HUES48 (cell line): ENCODE data around the gene SOX18.

Experiments used
- H3K27ac ChIP-seq: one replicate; pipeline ENCODE4 v1.7.0; 2013; ENCODE audit warnings: low read depth, low read length, inconsistent platforms
- H3K27me3 ChIP-seq: 2 replicates; pipeline ENCODE4 v1.6.1; 2013; ENCODE audit warnings: mild to moderate bottlenecking, low read length; ENCODE audit not compliant: control insufficient read depth, insufficient read depth
- H3K36me3 ChIP-seq: 2 replicates; pipeline ENCODE4 v1.6.1; 2013; ENCODE audit warnings: low read length; ENCODE audit not compliant: control insufficient read depth, insufficient read depth
- H3K4me1 ChIP-seq: 2 replicates; pipeline ENCODE4 v1.6.1; 2013; ENCODE audit warnings: mild to moderate bottlenecking, low read length; ENCODE audit not compliant: control insufficient read depth, insufficient read depth
- H3K4me3 ChIP-seq: 2 replicates; pipeline ENCODE4 v1.5.1; 2013; ENCODE audit warnings: mild to moderate bottlenecking, low read depth, low read length
- H3K9ac ChIP-seq: 2 replicates; pipeline ENCODE4 v1.6.1; 2013; ENCODE audit warnings: mild to moderate bottlenecking, low read depth, low read length, moderate library complexity
- H3K9me3 ChIP-seq: 2 replicates; pipeline ENCODE4 v1.6.1; 2013; ENCODE audit warnings: low read length; ENCODE audit not compliant: control insufficient read depth, insufficient read depth

The SOX18 gene

GRCh38 chr20:64056889-64057627, 7.6 kb upstream of the SOX18 start:
- Histone ChIP-seq H3K4me3 (no peak overlapping the region), H3K27ac (no peak overlapping the region), H3K9ac (no peak overlapping the region)

GRCh38 chr20:64056639-64056888, 7.1 kb upstream of the SOX18 start:
- H3K36me3 ChIP-seq, result no peaks in the 10 kb centered on the region
- H3K27ac ChIP-seq, result no peak overlapping the region
- H3K27me3 ChIP-seq, result peaks cover 12% of the 10 kb centered on the region
- no peaks in the 10 kb centered on the region for H3K9me3 ChIP-seq
- H3K4me3 ChIP-seq, result no peak overlapping the region
- peaks cover 24% of the 10 kb centered on the region for H3K4me1 ChIP-seq
- no peak overlapping the region for H3K9ac ChIP-seq

More at GRCh38 chr20:64056889-64057627, 7.6 kb upstream of the SOX18 start:
- Histone ChIP-seq H3K36me3 (no peaks in the 10 kb centered on the region), H3K4me1 (peaks cover 24% of the 10 kb centered on the region), H3K27me3 (peaks cover 11% of the 10 kb centered on the region), H3K9me3 (no peaks in the 10 kb centered on the region)

GRCh38 chr20:64055893-64056638, 6.6 kb upstream of the SOX18 start:
- Histone ChIP-seq H3K4me3 (no peak overlapping the region), H3K9me3 (no peaks in the 10 kb centered on the region), H3K27me3 (peaks cover 17% of the 10 kb centered on the region), H3K36me3 (no peaks in the 10 kb centered on the region), H3K9ac (no peak overlapping the region), H3K4me1 (peaks cover 24% of the 10 kb centered on the region), H3K27ac (no peak overlapping the region)

- H3K9me3 ChIP-seq, result no peaks in the 10 kb centered on the region
- no peak overlapping the region for H3K27ac ChIP-seq
- no peaks in the 10 kb centered on the region for H3K36me3 ChIP-seq
- peaks cover 24% of the 10 kb centered on the region for H3K4me1 ChIP-seq
- H3K9ac ChIP-seq, result no peak overlapping the region
- no peak overlapping the region for H3K4me3 ChIP-seq
- H3K27me3 ChIP-seq, result peaks cover 23% of the 10 kb centered on the region
Observed at GRCh38 chr20:64055396-64055892, 6.0 kb upstream of the SOX18 start.

- H3K4me3 ChIP-seq, result no peak overlapping the region
- H3K9me3 ChIP-seq, result no peaks in the 10 kb centered on the region
- peaks cover 36% of the 10 kb centered on the region for H3K27me3 ChIP-seq
- no peak overlapping the region for H3K9ac ChIP-seq
- no peaks in the 10 kb centered on the region for H3K36me3 ChIP-seq
- H3K27ac ChIP-seq, result peak overlapping the region; percentile 83
- H3K4me1 ChIP-seq, result peaks cover 28% of the 10 kb centered on the region
Observed at GRCh38 chr20:64053841-64054661, 4.6 kb upstream of the SOX18 start.

- H3K9me3 ChIP-seq, result no peaks in the 10 kb centered on the region
- H3K4me3 ChIP-seq, result no peak overlapping the region
- H3K27me3 ChIP-seq, result peaks cover 44% of the 10 kb centered on the region
- no peaks in the 10 kb centered on the region for H3K36me3 ChIP-seq
- no peak overlapping the region for H3K9ac ChIP-seq
- peaks cover 28% of the 10 kb centered on the region for H3K4me1 ChIP-seq
- no peak overlapping the region for H3K27ac ChIP-seq
Observed at GRCh38 chr20:64052987-64053840, 3.8 kb upstream of the SOX18 start.

- H3K4me1 ChIP-seq, result peaks cover 24% of the 10 kb centered on the region
- no peak overlapping the region for H3K4me3 ChIP-seq
- no peak overlapping the region for H3K27ac ChIP-seq
- peaks cover 53% of the 10 kb centered on the region for H3K27me3 ChIP-seq
- no peak overlapping the region for H3K9ac ChIP-seq
- no peaks in the 10 kb centered on the region for H3K9me3 ChIP-seq
- H3K36me3 ChIP-seq, result no peaks in the 10 kb centered on the region
Observed at GRCh38 chr20:64052326-64052722, 2.9 kb upstream of the SOX18 start.

GRCh38 chr20:64051561-64052325, 2.3 kb upstream of the SOX18 start:
- Histone ChIP-seq H3K4me1 (peaks cover 18% of the 10 kb centered on the region), H3K27me3 (peaks cover 54% of the 10 kb centered on the region), H3K27ac (no peak overlapping the region), H3K9me3 (no peaks in the 10 kb centered on the region), H3K9ac (no peak overlapping the region), H3K4me3 (no peak overlapping the region), H3K36me3 (no peaks in the 10 kb centered on the region)

GRCh38 chr20:64051033-64051452, 1.6 kb upstream of the SOX18 start:
- no peak overlapping the region for H3K4me3 ChIP-seq
- no peaks in the 10 kb centered on the region for H3K9me3 ChIP-seq
- no peaks in the 10 kb centered on the region for H3K36me3 ChIP-seq
- H3K27ac ChIP-seq, result no peak overlapping the region
- H3K4me1 ChIP-seq, result peaks cover 16% of the 10 kb centered on the region
- H3K9ac ChIP-seq, result no peak overlapping the region
- H3K27me3 ChIP-seq, result peaks cover 58% of the 10 kb centered on the region
